ENCODE data around the gene FAM107B. TPM values are rescaled to one million over a fixed set of nuclear protein-coding genes. Genes with fewer than 3 reads are reported as not detected.

FAM107B gene
- total and polyA plus RNA-seq, 2 of the 8 experiments (the other 6 are each of a cell fraction or from before 2014, with no cell fraction given), result 7.5 to 28.1 TPM

- Histone ChIP-seq H2AFZ (ENCODE audit: low read length) (no peak overlapping the region), H2BK15ac (ENCODE audit: low read length) (no peak overlapping the region), H3K14ac (ENCODE audit: insufficient read length) (no peak overlapping the region), H2AK5ac (ENCODE audit: low read depth, low read length) (no peak overlapping the region), H3K9me3 (ENCODE audit: insufficient read depth in 2 of 2, low read depth in 1 of 2, low read length in 1 of 2) (no peaks in the 10 kb centered on the region), H3K4me3 (ENCODE audit: extremely low read depth in 1 of 4, insufficient read depth in 2 of 4, low read depth in 3 of 4, low read length in 4 of 4) (no peak overlapping the region), H3K23me2 (ENCODE audit: low read depth, low read length) (no peaks in the 10 kb centered on the region), H2BK20ac (ENCODE audit: low read length) (no peak overlapping the region), H3K36me3 (ENCODE audit: control insufficient read depth in 2 of 4, insufficient read depth in 4 of 4, low read length in 3 of 4) (no peaks in the 10 kb centered on the region), H4K8ac (ENCODE audit: extremely low read depth, insufficient read depth, low read length) (no peak overlapping the region), H3K4ac (replicated peaks; ENCODE audit: insufficient read length, low read depth, low read length) (no peak overlapping the region), H3K56ac (replicated peaks; ENCODE audit: insufficient read length, low read depth, low read length) (no peak overlapping the region), H3K9ac (replicated peaks in 1 of 4; ENCODE audit: extremely low read depth in 1 of 4, low read depth in 3 of 4, low read length in 3 of 4) (no peak overlapping the region), H4K20me1 (replicated peaks in 1 of 2; ENCODE audit: control insufficient read depth in 1 of 2, insufficient read depth in 2 of 2, low read length in 2 of 2) (no peaks in the 10 kb centered on the region), H3K27ac (ENCODE audit: low read depth, low read length) (no peak overlapping the region), H2BK12ac (ENCODE audit: low read depth, low read length) (no peak overlapping the region), H3K79me2 (ENCODE audit: control insufficient read depth in 1 of 2, insufficient read depth in 2 of 2, low read length in 2 of 2) (no peaks in the 10 kb centered on the region), H3K27me3 (replicated peaks in 1 of 4; ENCODE audit: control insufficient read depth in 3 of 4, extremely low read depth in 1 of 4, insufficient read depth in 3 of 4, low read length in 3 of 4) (no peaks in the 10 kb centered on the region), H3K4me1 (replicated peaks in 1 of 4; ENCODE audit: control insufficient read depth in 3 of 4, insufficient read depth in 4 of 4, low read length in 3 of 4) (0 out of 7 replicates have a peak, but pooled peaks cover 0 to 2% (median 0%) of the 10 kb centered on the region in 4 experiments), H2BK120ac (replicated peaks; ENCODE audit: low read depth, low read length) (no peak overlapping the region), H3K4me2 (ENCODE audit: insufficient read depth in 1 of 2, low read depth in 2 of 2, low read length in 2 of 2) (no peak overlapping the region), H4K5ac (ENCODE audit: insufficient read length, low read depth, low read length) (no peak overlapping the region), H3K23ac (ENCODE audit: insufficient read length) (no peak overlapping the region), H3K18ac (ENCODE audit: extremely low read depth, low read length) (no peak overlapping the region), H2BK5ac (ENCODE audit: low read depth, low read length) (no peak overlapping the region), H4K91ac (replicated peaks; ENCODE audit: insufficient read length, low read length) (no peak overlapping the region), H3K79me1 (ENCODE audit: low read depth, low read length) (no peaks in the 10 kb centered on the region)
- ChIA-PET POLR2A (ENCODE audit: partially characterized antibody) (interaction anchor here (0.7 kb wide), 1 partner anchor 279 kb away, joined by 3 read pairs; no protein-coding TSS in a partner anchor), CTCF (ENCODE audit: partially characterized antibody) (interaction anchor here (1.2 kb wide), 1 partner anchor 11 kb away, joined by 4 read pairs; no protein-coding TSS in a partner anchor)
- 85% methylated on average over 6 of the region's 6 CpGs; no CpG with 5 or more reads in 1 of the 2 experiments for WGBS, 2 experiments (ENCODE audit: extremely low coverage in 1 of 2, insufficient coverage in 1 of 2, insufficient read length in 1 of 2, insufficient replicate concordance in 2 of 2, low coverage in 1 of 2, low lambda C conversion rate in 2 of 2, missing lambda C conversion rate in 1 of 2)
- DNase-seq (ENCODE audit: low read depth in 1 of 2, low spot score in 2 of 2), result no peak
- no peak for FAIRE-seq
- no peak for TF ChIP-seq CHD2 (IDR thresholded peaks at IDR 0.05; ENCODE audit: low read length)
- TF ChIP-seq SIRT6 (IDR thresholded peaks at IDR 0.05; ENCODE audit: low read length), result no peak
- no peak for TF ChIP-seq MAFK (IDR thresholded peaks at IDR 0.05; ENCODE audit: low read depth, low read length)
- TF ChIP-seq CTCF (IDR thresholded peaks at IDR 0.05; ENCODE audit: control extremely low read depth in 1 of 3, insufficient read depth in 1 of 3, low read depth in 1 of 3, low read length in 3 of 3), result no peak
- no peak for TF ChIP-seq EGR1 (IDR thresholded peaks at IDR 0.05; ENCODE audit: borderline replicate concordance, low read depth, low read length)
- TF ChIP-seq RBBP5 (IDR thresholded peaks at IDR 0.05; ENCODE audit: borderline replicate concordance, low read depth, low read length), result no peak
- TF ChIP-seq JUN (IDR thresholded peaks at IDR 0.05; ENCODE audit: low read depth, low read length), result no peak
- TF ChIP-seq TAF7 (optimal IDR thresholded peaks at IDR 0.05; ENCODE audit: borderline replicate concordance, low read depth, low read length), result no peak
- no peak for TF ChIP-seq HDAC6 (IDR thresholded peaks at IDR 0.05; ENCODE audit: low read depth, low read length)
- TF ChIP-seq TCF12 (IDR thresholded peaks at IDR 0.05; ENCODE audit: low read depth, low read length), result no peak
- no peak for TF ChIP-seq CEBPB (IDR thresholded peaks at IDR 0.05; ENCODE audit: low read depth, low read length)
- no peak for TF ChIP-seq SP4 (IDR thresholded peaks at IDR 0.05; ENCODE audit: low read length)
- no peak for TF ChIP-seq KDM4A (IDR thresholded peaks at IDR 0.05; ENCODE audit: low read depth, low read length, severe bottlenecking)
Observed at GRCh38 chr10:14815681-14816080, 41.0 kb upstream of the FAM107B start.

All from H1 (cell line).